AG04450 (cell line): ENCODE data around the gene PLCXD3. TPM values are rescaled to one million over a fixed set of nuclear protein-coding genes. Genes with fewer than 3 reads are reported as not detected.

Experiments used
- CTCF ChIA-PET: fragments of 300-600, 350-600 bp; formaldehyde crosslinking; extraction: SDS; loops from one replicate; lab custom pipeline; 2022; ENCODE audit warnings: antibody characterized with exemption, inconsistent platforms; lab: Charles Lee
- POLR2A ChIA-PET: fragments of 350-600 bp; formaldehyde crosslinking; extraction: SDS; loops from one replicate; lab custom pipeline; 2021; ENCODE audit warnings: antibody characterized with exemption, inconsistent platforms; lab: Yijun Ruan, JAX
- DNase-seq: peaks from one replicate; pipeline ENCODE4 v3.0.0-alpha.2; 2011; ENCODE audit warnings: low read depth, low spot score
- H3K27ac ChIP-seq: one replicate; pipeline ENCODE4 v1.5.1; 2012; ENCODE audit warnings: low read depth, low read length, control low read depth
- H3K27me3 ChIP-seq: one replicate; pipeline ENCODE4 v1.6.0; 2012; ENCODE audit warnings: low read length; ENCODE audit not compliant: control insufficient read depth, insufficient read depth
- H3K4me3 ChIP-seq: 2 replicates; pipeline ENCODE4 v1.5.1; 2011; ENCODE audit warnings: mild to moderate bottlenecking, low read depth, low read length, control low read depth
- H3K9me3 ChIP-seq: 2 replicates; pipeline ENCODE4 v1.5.1; 2012; ENCODE audit warnings: low read length; ENCODE audit not compliant: control insufficient read depth, insufficient read depth
- CTCF ChIP-seq: IDR thresholded peaks from 2 replicates; pipeline ENCODE4 v1.5.1; 2011; ENCODE audit warnings: low read depth, low read length, control low read depth, inconsistent platforms
- polyA plus RNA-seq: library from polyadenylated mRNA; depleted of rRNA; stranded (reverse); fragments of >200 nt; gene quantifications from 2 replicates; pipeline ENCODE4 v1.2.3, GENCODE V29; 2011

The PLCXD3 gene
- polyA plus RNA-seq, 1 experiment: 0.02 TPM

GRCh38 chr5:41270423-41271251 lies 239.8 kb downstream of the PLCXD3 start:
- no peaks in the 10 kb centered on the region for H3K9me3 ChIP-seq
- TF ChIP-seq CTCF: peak; percentile 86
- H3K4me3 ChIP-seq: no peak overlapping the region
- DNase-seq: peak; percentile 53
- ChIA-PET POLR2A (interaction anchor here (0.5 to 0.8 kb wide), 3 partner anchors 20 to 573 kb away, joined by 3 read pairs; no protein-coding TSS in a partner anchor), CTCF (interaction anchor here (0.5 to 2.4 kb wide), 17 partner anchors 9 to 573 kb away, joined by 3 to 16 read pairs (median 5); no protein-coding TSS in a partner anchor)
- H3K27ac ChIP-seq: no peak overlapping the region
- no peaks in the 10 kb centered on the region for H3K27me3 ChIP-seq

GRCh38 chr5:41268894-41269293 lies 241.5 kb downstream of the PLCXD3 start:
- DNase-seq: no peak
- no peak overlapping the region for H3K4me3 ChIP-seq
- H3K9me3 ChIP-seq: no peaks in the 10 kb centered on the region
- no peak overlapping the region for H3K27ac ChIP-seq
- no peak for TF ChIP-seq CTCF
- no peaks in the 10 kb centered on the region for H3K27me3 ChIP-seq
- CTCF ChIA-PET: interaction anchor here (1.4 to 2.4 kb wide), 3 partner anchors 10 to 364 kb away, joined by 7 to 16 read pairs (median 15); no protein-coding TSS in a partner anchor
- POLR2A ChIA-PET: no interaction called here

DNA sequence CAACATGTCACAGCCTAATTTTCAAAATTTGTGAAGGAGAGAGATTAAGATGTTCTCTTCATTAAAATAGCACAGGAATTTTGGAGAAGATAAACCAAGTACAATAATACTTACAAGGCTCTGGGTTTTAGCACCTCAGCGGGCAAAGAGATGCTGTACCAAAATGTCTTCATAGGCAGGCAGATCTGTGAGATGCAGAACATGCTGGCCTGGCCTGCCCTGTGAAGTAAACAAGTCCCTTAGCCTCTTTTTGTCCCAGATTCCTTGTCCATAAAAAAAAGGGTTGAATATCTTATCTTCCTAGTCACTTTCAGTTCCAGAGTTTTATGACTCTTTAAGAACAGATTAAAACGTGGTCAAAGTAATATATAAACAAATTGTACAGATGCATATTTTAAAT lies 244.0 kb downstream of the PLCXD3 start:
- Histone ChIP-seq H3K27me3 (no peaks in the 10 kb centered on the region), H3K9me3 (no peaks in the 10 kb centered on the region), H3K4me3 (no peak overlapping the region), H3K27ac (no peak overlapping the region)
- DNase-seq: no peak
- no peak for TF ChIP-seq CTCF
- ChIA-PET POLR2A (no interaction called here), CTCF (interaction anchor here (0.6 to 1.3 kb wide), 3 partner anchors 82 to 576 kb away, joined by 3 read pairs; no protein-coding TSS in a partner anchor)

DNA sequence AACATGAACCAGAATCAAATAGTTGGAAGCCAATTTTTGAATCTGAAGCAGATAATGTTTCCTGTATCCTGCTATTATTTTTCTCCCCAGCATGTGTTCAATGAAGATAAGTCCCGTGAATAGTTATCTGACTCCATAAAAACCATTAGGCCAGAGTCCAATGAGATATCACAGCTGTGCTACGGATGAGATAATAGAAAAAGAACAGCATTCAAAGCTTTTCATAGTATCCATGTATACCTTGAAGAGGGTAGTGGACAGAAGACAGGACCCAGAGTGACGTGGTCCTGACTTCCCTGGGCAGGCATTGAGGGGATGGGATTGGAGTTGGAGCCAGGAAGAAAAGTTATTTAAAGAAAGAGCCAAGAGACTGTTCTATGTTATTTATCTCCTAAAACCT lies 246.4 kb downstream of the PLCXD3 start:
- no peak overlapping the region for H3K4me3 ChIP-seq
- ChIA-PET POLR2A (no interaction called here), CTCF (no interaction called here)
- no peak for TF ChIP-seq CTCF
- H3K27ac ChIP-seq: no peak overlapping the region
- DNase-seq: no peak
- H3K27me3 ChIP-seq: no peaks in the 10 kb centered on the region
- H3K9me3 ChIP-seq: no peaks in the 10 kb centered on the region

- ChIA-PET CTCF (no interaction called here), POLR2A (no interaction called here)
These were observed 247.1 kb downstream of the PLCXD3 start for GRCh38 chr5:41263335-41263734.

More at GRCh38 chr5:41263335-41263734, 247.1 kb downstream of the PLCXD3 start:
- no peak for DNase-seq
- TF ChIP-seq CTCF: no peak
- H3K9me3 ChIP-seq: no peaks in the 10 kb centered on the region
- H3K27ac ChIP-seq: no peak overlapping the region
- H3K27me3 ChIP-seq: no peaks in the 10 kb centered on the region
- no peak overlapping the region for H3K4me3 ChIP-seq
